Right ventricle myocardium inferior (tissue), 1 donor: ENCODE data around the gene KLHL1. TPM values are rescaled to one million over a fixed set of nuclear protein-coding genes. Genes with fewer than 3 reads are reported as not detected.

Experiments used
- ATAC-seq: fragments of 200-7000 bp; cut with Tn5 transposase; one replicate; pipeline ENCODE4 v1.9.1; 2020; ENCODE audit warnings: mild to moderate bottlenecking, moderate library complexity
- DNase-seq: peaks from one replicate; pipeline ENCODE4 v3.0.0; 2021; ENCODE audit errors: missing footprints
- intact Hi-C: fragments of 100-400 bp; cut with DNase I; formaldehyde crosslinking; loops from one replicate; pipeline ENCODE4 v1.11.0; 2022
- total RNA-seq: library from RNA; stranded (reverse); fragmentation: NEBNext Ultra II Directional; extraction: Animal tissue kit (Norgen Biotek cat#: 25700); gene quantifications from one replicate; pipeline ENCODE4 v1.2.1, GENCODE V29; 2021
- donor health status: DM: no; HTN: yes; CAD: no; lungs with severe emphysema.

Gene KLHL1
- total RNA-seq, 1 donor from 2014 or later: not detected

- intact Hi-C loops: no loop called here
- ATAC-seq: no peak
- DNase-seq: no peak
Measured at GRCh38 chr13:70022646-70023045, 85.6 kb downstream of the KLHL1 start.

- peak; percentile 9 for DNase-seq
- intact Hi-C loops: no loop called here
- no peak for ATAC-seq
Measured at GRCh38 chr13:70016116-70016515, 92.1 kb downstream of the KLHL1 start.

GRCh38 chr13:70014337-70014736 is 93.9 kb downstream of the KLHL1 start:
- no peak for ATAC-seq
- no peak for DNase-seq
- intact Hi-C loops: no loop called here

- intact Hi-C loops: no loop called here
- ATAC-seq (no peak), DNase-seq (no peak)
Measured at GRCh38 chr13:69999875-70000274, 108.4 kb downstream of the KLHL1 start.

- no peak for ATAC-seq
- intact Hi-C loops: no loop called here
- no peak for DNase-seq
Measured at GRCh38 chr13:69997061-69997460, 111.2 kb downstream of the KLHL1 start.

- ATAC-seq (no peak), DNase-seq (no peak)
- intact Hi-C loops: no loop called here
Measured at GRCh38 chr13:69980799-69981198, 127.5 kb downstream of the KLHL1 start.

- ATAC-seq (no peak), DNase-seq (no peak)
- intact Hi-C loops: no loop called here
Measured at GRCh38 chr13:69975496-69975895, 132.8 kb downstream of the KLHL1 start.

- intact Hi-C loops: no loop called here
- no peak for DNase-seq
- ATAC-seq: no peak
Measured at GRCh38 chr13:69970520-69970919, 137.7 kb downstream of the KLHL1 start.

- ATAC-seq (no peak), DNase-seq (no peak)
- intact Hi-C loops: no loop called here
Measured at GRCh38 chr13:69959046-69959445, 149.2 kb downstream of the KLHL1 start.

- DNase-seq (no peak), ATAC-seq (no peak)
- intact Hi-C loops: no loop called here
Measured at GRCh38 chr13:69956839-69957238, 151.4 kb downstream of the KLHL1 start.

GRCh38 chr13:69956349-69956748 is 151.9 kb downstream of the KLHL1 start:
- intact Hi-C loops: no loop called here
- no peak for DNase-seq
- ATAC-seq: no peak

- intact Hi-C loops: no loop called here
- no peak for ATAC-seq
- no peak for DNase-seq
Measured at GRCh38 chr13:69955271-69955670, 153.0 kb downstream of the KLHL1 start.

GRCh38 chr13:69951412-69951811 is 156.8 kb downstream of the KLHL1 start:
- intact Hi-C loops: no loop called here
- no peak for ATAC-seq
- DNase-seq: no peak

- no peak for DNase-seq
- intact Hi-C loops: no loop called here
- no peak for ATAC-seq
Measured at GRCh38 chr13:69950160-69950559, 158.1 kb downstream of the KLHL1 start.

- DNase-seq: no peak
- ATAC-seq: no peak
- intact Hi-C loops: no loop called here
Measured at GRCh38 chr13:69948016-69948415, 160.2 kb downstream of the KLHL1 start.

GRCh38 chr13:69947582-69947981 is 160.7 kb downstream of the KLHL1 start:
- intact Hi-C loops: no loop called here
- DNase-seq (no peak), ATAC-seq (no peak)

- intact Hi-C loops: no loop called here
- no peak for ATAC-seq
- no peak for DNase-seq
Measured at GRCh38 chr13:69946511-69946910, 161.7 kb downstream of the KLHL1 start.

- DNase-seq (no peak), ATAC-seq (no peak)
- intact Hi-C loops: no loop called here
Measured at GRCh38 chr13:69935043-69935442, 173.2 kb downstream of the KLHL1 start.

GRCh38 chr13:69928262-69928661 is 180.0 kb downstream of the KLHL1 start:
- ATAC-seq (no peak), DNase-seq (no peak)
- intact Hi-C loops: no loop called here

- no peak for ATAC-seq
- intact Hi-C loops: no loop called here
- no peak for DNase-seq
Measured at GRCh38 chr13:69921156-69921555, 187.1 kb downstream of the KLHL1 start.

GRCh38 chr13:69912630-69913029 is 195.6 kb downstream of the KLHL1 start:
- ATAC-seq (no peak), DNase-seq (no peak)
- intact Hi-C loops: no loop called here

- no peak for ATAC-seq
- DNase-seq: no peak
- intact Hi-C loops: no loop called here
Measured at GRCh38 chr13:69910800-69911199, 197.5 kb downstream of the KLHL1 start.
